CD14-positive monocyte (primary cell): ENCODE data around the gene DUOXA1. TPM values are rescaled to one million over a fixed set of nuclear protein-coding genes. Genes with fewer than 3 reads are reported as not detected.

Experiments
- DNase-seq, 3 donors: peaks; one replicate each; pipeline ENCODE4 v3.0.0-alpha.2; 2011 to 2022
- H2AFZ ChIP-seq: 2 replicates; pipeline ENCODE4 v1.6.0; 2012; ENCODE audit warnings: mild to moderate bottlenecking, low read depth, low read length, inconsistent platforms; ENCODE audit not compliant: insufficient read depth, poor library complexity, severe bottlenecking
- H3K27ac ChIP-seq, 2 donors: 1 replicate in 1 of 2; 2 replicates in 1 of 2; pipeline ENCODE4 v1.5.1; 2012 to 2013; ENCODE audit warnings: low read length in 2 of 2, control low read depth in 1 of 2, inconsistent platforms in 1 of 2, low read depth in 1 of 2, mild to moderate bottlenecking in 1 of 2
- H3K27me3 ChIP-seq, 2 donors: one replicate each; pipeline versions ENCODE4 v1.6.0 to v1.6.1; 2011 to 2013; ENCODE audit warnings: low read length in 2 of 2; ENCODE audit not compliant: control insufficient read depth in 2 of 2, insufficient read depth in 2 of 2
- H3K36me3 ChIP-seq, 2 donors: replicated peaks in 1 of 2; 1 replicate in 1 of 2; 2 replicates in 1 of 2; pipeline versions ENCODE4 v1.5.1 to v1.6.1; 2012 to 2013; ENCODE audit warnings: low read length in 2 of 2, control low read depth in 1 of 2, inconsistent platforms in 1 of 2, mild to moderate bottlenecking in 1 of 2; ENCODE audit not compliant: insufficient read depth in 2 of 2, control insufficient read depth in 1 of 2
- H3K4me1 ChIP-seq, 2 donors: 1 replicate in 1 of 2; 2 replicates in 1 of 2; pipeline versions ENCODE4 v1.5.1 to v1.6.1; 2012 to 2013; ENCODE audit warnings: low read length in 2 of 2, control low read depth in 1 of 2, inconsistent platforms in 1 of 2, mild to moderate bottlenecking in 1 of 2, moderate library complexity in 1 of 2; ENCODE audit not compliant: insufficient read depth in 2 of 2, control insufficient read depth in 1 of 2
- H3K4me2 ChIP-seq: replicated peaks from 2 replicates; pipeline ENCODE3; 2012; ENCODE audit warnings: low read length, moderate library complexity, mild to moderate bottlenecking; ENCODE audit not compliant: poor library complexity, severe bottlenecking; ENCODE audit errors: extremely low read depth
- H3K4me3 ChIP-seq, 3 experiments: fragments of 200-600 bp in 1 of 3; sonication (generic) in 1 of 3; replicated peaks in 1 of 3; 1 replicate in 2 of 3; 2 replicates in 1 of 3; pipeline ENCODE4 v1.5.1; 2011 to 2013; ENCODE audit warnings: low read length in 3 of 3, mild to moderate bottlenecking in 3 of 3, control low read depth in 2 of 3, low read depth in 2 of 3, inconsistent platforms in 1 of 3, moderate library complexity in 1 of 3
- H3K79me2 ChIP-seq: 2 replicates; pipeline ENCODE4 v1.6.0; 2012; ENCODE audit warnings: mild to moderate bottlenecking, control low read depth, inconsistent platforms, low read length, moderate library complexity; ENCODE audit not compliant: insufficient read depth
- H3K9ac ChIP-seq: 2 replicates; pipeline ENCODE4 v1.6.0; 2017; ENCODE audit warnings: low read length, mild to moderate bottlenecking; ENCODE audit not compliant: insufficient read depth, poor library complexity, severe bottlenecking
- H3K9me3 ChIP-seq, 2 donors: replicated peaks in 1 of 2; 1 replicate in 1 of 2; 2 replicates in 1 of 2; pipeline versions ENCODE4 v1.5.1 to v1.6.1; 2012 to 2013; ENCODE audit warnings: low read length in 2 of 2, control low read depth in 1 of 2; ENCODE audit not compliant: control insufficient read depth in 1 of 2, insufficient read depth in 1 of 2
- H4K20me1 ChIP-seq: 2 replicates; pipeline ENCODE4 v1.6.0; 2012; ENCODE audit warnings: mild to moderate bottlenecking, low read length, control low read depth, moderate library complexity; ENCODE audit not compliant: insufficient read depth
- H3K27ac Mint-ChIP-seq, 7 donors: one replicate each; pipeline ENCODE4 v1.8.0; 2020; ENCODE audit warnings: mild to moderate bottlenecking in 7 of 7, mixed read lengths in 7 of 7, moderate library complexity in 6 of 7, inconsistent platforms in 2 of 7
- H3K27me3 Mint-ChIP-seq, 3 donors: one replicate each; pipeline ENCODE4 v1.8.0; 2021 to 2022; ENCODE audit warnings: low read depth in 3 of 3, mild to moderate bottlenecking in 3 of 3, mixed read lengths in 3 of 3, moderate library complexity in 3 of 3, inconsistent platforms in 1 of 3
- H3K36me3 Mint-ChIP-seq, 2 donors: one replicate each; pipeline ENCODE4 v1.8.0; 2020; ENCODE audit warnings: mixed read lengths in 2 of 2, inconsistent platforms in 1 of 2, mild to moderate bottlenecking in 1 of 2
- H3K4me1 Mint-ChIP-seq: one replicate; pipeline ENCODE4 v1.8.0; 2020; ENCODE audit warnings: mild to moderate bottlenecking, mixed read lengths
- H3K4me3 Mint-ChIP-seq, 2 donors: one replicate each; pipeline ENCODE4 v1.8.0; 2020; ENCODE audit warnings: mild to moderate bottlenecking in 2 of 2, mixed read lengths in 2 of 2, moderate library complexity in 1 of 2
- H3K9me3 Mint-ChIP-seq, 7 donors: one replicate each; pipeline ENCODE4 v1.8.0; 2020 to 2022; ENCODE audit warnings: mixed read lengths in 7 of 7, mild to moderate bottlenecking in 6 of 7, moderate library complexity in 6 of 7, inconsistent platforms in 2 of 7
- CTCF ChIP-seq: fragments of 200-600 bp; IDR thresholded peaks from one replicate; pipeline ENCODE4 v1.8.0; 2022; ENCODE audit warnings: antibody characterized with exemption, mild to moderate bottlenecking
- WGBS: methylation state at CpG from one replicate; pipeline ENCODE4 v1.1.5; 2013; ENCODE audit warnings: missing lambda C conversion rate; ENCODE audit not compliant: insufficient coverage; 5-methylcytosine and 5-hydroxymethylcytosine counted together
- intact Hi-C, 2 donors: fragments of 100-400 bp; cut with micrococcal nuclease; formaldehyde crosslinking; loops; one replicate each; pipeline versions ENCODE4 v1.15.0 to v1.15.1; 2023
- polyA plus RNA-seq, 3 donors: library from polyadenylated mRNA; depleted of rRNA in 1 of 3; unstranded in 2 of 3; stranded (reverse) in 1 of 3; fragments of 300-500 nt in 2 of 3; fragments of >200 nt in 1 of 3; fragmentation: Illumina TruSeq in 2 of 3; gene quantifications; 1 replicate in 2 of 3; 2 replicates in 1 of 3; pipeline ENCODE4 v1.2.3, GENCODE V29; 2012 to 2021

Gene DUOXA1
- polyA plus RNA-seq, 3 donors = not detected

GRCh38 chr15:45148076-45149059, 18.7 kb upstream of the DUOXA1 start:
- Histone ChIP-seq H4K20me1 (no peaks in the 10 kb centered on the region), H3K4me1 (no peaks in the 10 kb centered on the region), H3K79me2 (no peaks in the 10 kb centered on the region), H3K27ac (no peak overlapping the region), H3K36me3 (no peaks in the 10 kb centered on the region), H3K4me3 (no peak overlapping the region), H2AFZ (no peak overlapping the region), H3K9me3 (no peaks in the 10 kb centered on the region), H3K9ac (no peak overlapping the region), H3K27me3 (no peaks in the 10 kb centered on the region), H3K4me2 (no peak overlapping the region)
- Mint-ChIP-seq H3K27ac (no peak overlapping the region), H3K4me1 (no peaks in the 10 kb centered on the region), H3K27me3 (peaks cover 4 to 9% (median 8%) of the 10 kb centered on the region in 3 donors), H3K4me3 (no peak overlapping the region), H3K9me3 (peaks cover 0 to 3% (median 0%) of the 10 kb centered on the region in 7 donors), H3K36me3 (peaks cover 0 to 7% of the 10 kb centered on the region in 2 donors)
- DNase-seq = no peak
- no peak for TF ChIP-seq CTCF
- intact Hi-C loops = no loop called here
- WGBS = 98% methylated on average over 7 of the region's 12 CpGs

- no peaks in the 10 kb centered on the region for H3K79me2 ChIP-seq
- Mint-ChIP-seq H3K27ac (no peak overlapping the region), H3K4me3 (no peak overlapping the region), H3K9me3 (peaks cover 0 to 2% (median 0%) of the 10 kb centered on the region in 7 donors), H3K27me3 (peaks cover 5 to 9% (median 7%) of the 10 kb centered on the region in 3 donors), H3K4me1 (no peaks in the 10 kb centered on the region), H3K36me3 (peaks cover 0 to 6% of the 10 kb centered on the region in 2 donors)
- no peak overlapping the region for H3K4me2 ChIP-seq
- intact Hi-C loops = no loop called here
- no peaks in the 10 kb centered on the region for H3K4me1 ChIP-seq
- no peak overlapping the region for H3K4me3 ChIP-seq
- TF ChIP-seq CTCF = no peak
- no peak for DNase-seq
- H3K9me3 ChIP-seq = no peaks in the 10 kb centered on the region
- H4K20me1 ChIP-seq = no peaks in the 10 kb centered on the region
- H3K27me3 ChIP-seq = no peaks in the 10 kb centered on the region
- no peak overlapping the region for H2AFZ ChIP-seq
- H3K9ac ChIP-seq = no peak overlapping the region
- WGBS = 90% methylated on average over 5 of the region's 7 CpGs
- H3K27ac ChIP-seq = no peak overlapping the region
- H3K36me3 ChIP-seq = no peaks in the 10 kb centered on the region
Measured at GRCh38 chr15:45147606-45148005, 17.9 kb upstream of the DUOXA1 start.
